Glutamatergic neuron (in vitro differentiated cells): ENCODE results near the gene CP. TPM values are rescaled to one million over a fixed set of nuclear protein-coding genes. Genes with fewer than 3 reads are reported as not detected.

ENCODE experiments used
- DNase-seq: peaks from one replicate; pipeline ENCODE4 v3.0.0; 2022
- H3K27ac Mint-ChIP-seq: one replicate; pipeline ENCODE4 v1.8.0; 2020; ENCODE audit warnings: mild to moderate bottlenecking, mixed read lengths, inconsistent platforms; ENCODE audit not compliant: unreplicated experiment
- H3K27me3 Mint-ChIP-seq: one replicate; pipeline ENCODE4 v1.8.0; 2020; ENCODE audit warnings: mild to moderate bottlenecking, moderate library complexity, mixed read lengths, inconsistent platforms; ENCODE audit not compliant: unreplicated experiment
- H3K36me3 Mint-ChIP-seq: one replicate; pipeline ENCODE4 v1.8.0; 2020; ENCODE audit warnings: mild to moderate bottlenecking, mixed read lengths, inconsistent platforms; ENCODE audit not compliant: unreplicated experiment
- H3K4me1 Mint-ChIP-seq: one replicate; pipeline ENCODE4 v1.8.0; 2020; ENCODE audit warnings: mild to moderate bottlenecking, low read depth, mixed read lengths, inconsistent platforms; ENCODE audit not compliant: unreplicated experiment
- H3K4me3 Mint-ChIP-seq: one replicate; pipeline ENCODE4 v1.8.0; 2020; ENCODE audit warnings: mild to moderate bottlenecking, mixed read lengths, inconsistent platforms; ENCODE audit not compliant: unreplicated experiment
- H3K9me3 Mint-ChIP-seq: one replicate; pipeline ENCODE4 v1.8.0; 2020; ENCODE audit warnings: mild to moderate bottlenecking, moderate library complexity, mixed read lengths, inconsistent platforms; ENCODE audit not compliant: unreplicated experiment
- CTCF ChIP-seq: fragments of 200-600 bp; sonication (generic); IDR thresholded peaks from one replicate; pipeline ENCODE4 v1.5.0; 2021; ENCODE audit not compliant: partially characterized antibody, unreplicated experiment
- total RNA-seq: library from RNA; stranded (reverse); fragmentation: NEBNext Ultra II Directional; extraction: Animal tissue kit (Norgen Biotek cat#: 25700); gene quantifications from one replicate; pipeline ENCODE4 v1.2.1, GENCODE V29; 2021; ENCODE audit not compliant: unreplicated experiment

CP gene
- total RNA-seq, 1 donor from 2014 or later = not detected

GRCh38 chr3:149217347-149217746, 4.3 kb downstream of the CP start:
- H3K27ac Mint-ChIP-seq = no peak overlapping the region
- H3K27me3 Mint-ChIP-seq = peaks cover 2% of the 10 kb centered on the region
- no peaks in the 10 kb centered on the region for H3K4me1 Mint-ChIP-seq
- H3K9me3 Mint-ChIP-seq = no peaks in the 10 kb centered on the region
- no peak for DNase-seq
- TF ChIP-seq CTCF = no peak
- no peaks in the 10 kb centered on the region for H3K36me3 Mint-ChIP-seq
- no peak overlapping the region for H3K4me3 Mint-ChIP-seq

GRCh38 chr3:149216193-149216869, 5.3 kb downstream of the CP start:
- peaks cover 2% of the 10 kb centered on the region for H3K27me3 Mint-ChIP-seq
- no peak overlapping the region for H3K27ac Mint-ChIP-seq
- H3K9me3 Mint-ChIP-seq = no peaks in the 10 kb centered on the region
- H3K4me1 Mint-ChIP-seq = no peaks in the 10 kb centered on the region
- DNase-seq = no peak
- no peaks in the 10 kb centered on the region for H3K36me3 Mint-ChIP-seq
- no peak for TF ChIP-seq CTCF
- no peak overlapping the region for H3K4me3 Mint-ChIP-seq

- no peak for TF ChIP-seq CTCF
- Mint-ChIP-seq H3K36me3 (no peaks in the 10 kb centered on the region), H3K27me3 (peaks cover 2% of the 10 kb centered on the region), H3K9me3 (no peaks in the 10 kb centered on the region), H3K4me1 (no peaks in the 10 kb centered on the region), H3K27ac (no peak overlapping the region), H3K4me3 (no peak overlapping the region)
- DNase-seq = no peak
Observed at GRCh38 chr3:149215515-149215914, 6.1 kb downstream of the CP start.

GRCh38 chr3:149214702-149215101, 6.9 kb downstream of the CP start:
- no peaks in the 10 kb centered on the region for H3K4me1 Mint-ChIP-seq
- no peak for TF ChIP-seq CTCF
- no peak overlapping the region for H3K27ac Mint-ChIP-seq
- no peak for DNase-seq
- no peaks in the 10 kb centered on the region for H3K36me3 Mint-ChIP-seq
- H3K9me3 Mint-ChIP-seq = no peaks in the 10 kb centered on the region
- H3K4me3 Mint-ChIP-seq = no peak overlapping the region
- peaks cover 2% of the 10 kb centered on the region for H3K27me3 Mint-ChIP-seq

- no peaks in the 10 kb centered on the region for H3K36me3 Mint-ChIP-seq
- H3K27ac Mint-ChIP-seq = no peak overlapping the region
- DNase-seq = no peak
- H3K27me3 Mint-ChIP-seq = peaks cover 2% of the 10 kb centered on the region
- no peaks in the 10 kb centered on the region for H3K4me1 Mint-ChIP-seq
- H3K9me3 Mint-ChIP-seq = no peaks in the 10 kb centered on the region
- H3K4me3 Mint-ChIP-seq = no peak overlapping the region
- TF ChIP-seq CTCF = no peak
Observed at GRCh38 chr3:149212386-149212785, 9.2 kb downstream of the CP start.
